Cardiac fibroblast (primary cell): ENCODE results near the gene RFC3.

ENCODE experiments used
- DNase-seq, 2 donors: peaks; one replicate each; pipeline versions ENCODE4 v3.0.0 to v3.0.0-alpha.2; 2010; ENCODE audit warnings: low read depth in 2 of 2
- H3K4me3 ChIP-seq, 2 donors: replicated peaks in 1 of 2; 1 replicate in 1 of 2; 2 replicates in 1 of 2; pipeline ENCODE4 v1.5.1; 2011; ENCODE audit warnings: low read depth in 2 of 2, low read length in 2 of 2, mild to moderate bottlenecking in 2 of 2, moderate library complexity in 1 of 2
- TF ChIP-seq, protein P1 (sequence below): IDR thresholded peaks from one replicate; pipeline ENCODE4 v1.5.1; 2011; ENCODE audit warnings: low read depth, mild to moderate bottlenecking, low read length, inconsistent platforms

RFC3 gene

DNA sequence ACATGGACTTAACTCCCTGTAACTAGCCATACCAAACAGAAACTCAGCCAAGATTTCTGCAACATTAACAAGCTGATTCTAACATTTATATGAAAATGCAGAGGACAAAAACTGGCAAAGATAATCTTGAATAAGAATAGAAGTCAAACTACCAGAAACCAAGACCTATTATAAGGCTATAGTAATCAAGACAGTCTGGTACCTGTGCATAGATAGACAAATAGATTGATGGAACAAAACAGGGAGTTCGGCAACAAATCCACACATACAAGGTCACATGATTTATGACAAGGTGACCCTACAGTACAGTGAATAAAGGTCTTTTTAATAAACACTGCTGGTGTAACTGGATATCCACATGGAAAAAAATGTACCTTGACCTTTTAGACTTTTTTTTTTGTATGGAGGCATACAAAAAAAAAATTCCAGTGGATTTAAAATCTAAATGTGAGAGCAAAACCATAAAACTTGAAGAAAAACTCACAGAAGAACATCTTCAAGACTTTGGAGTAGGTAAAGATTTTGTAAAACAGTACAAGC, 2.9 kb upstream of the RFC3 start:
- DNase-seq, result no peak
- no peak overlapping the region for H3K4me3 ChIP-seq
- TF ChIP-seq, protein P1, sequence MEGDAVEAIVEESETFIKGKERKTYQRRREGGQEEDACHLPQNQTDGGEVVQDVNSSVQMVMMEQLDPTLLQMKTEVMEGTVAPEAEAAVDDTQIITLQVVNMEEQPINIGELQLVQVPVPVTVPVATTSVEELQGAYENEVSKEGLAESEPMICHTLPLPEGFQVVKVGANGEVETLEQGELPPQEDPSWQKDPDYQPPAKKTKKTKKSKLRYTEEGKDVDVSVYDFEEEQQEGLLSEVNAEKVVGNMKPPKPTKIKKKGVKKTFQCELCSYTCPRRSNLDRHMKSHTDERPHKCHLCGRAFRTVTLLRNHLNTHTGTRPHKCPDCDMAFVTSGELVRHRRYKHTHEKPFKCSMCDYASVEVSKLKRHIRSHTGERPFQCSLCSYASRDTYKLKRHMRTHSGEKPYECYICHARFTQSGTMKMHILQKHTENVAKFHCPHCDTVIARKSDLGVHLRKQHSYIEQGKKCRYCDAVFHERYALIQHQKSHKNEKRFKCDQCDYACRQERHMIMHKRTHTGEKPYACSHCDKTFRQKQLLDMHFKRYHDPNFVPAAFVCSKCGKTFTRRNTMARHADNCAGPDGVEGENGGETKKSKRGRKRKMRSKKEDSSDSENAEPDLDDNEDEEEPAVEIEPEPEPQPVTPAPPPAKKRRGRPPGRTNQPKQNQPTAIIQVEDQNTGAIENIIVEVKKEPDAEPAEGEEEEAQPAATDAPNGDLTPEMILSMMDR, result no peak

DNA sequence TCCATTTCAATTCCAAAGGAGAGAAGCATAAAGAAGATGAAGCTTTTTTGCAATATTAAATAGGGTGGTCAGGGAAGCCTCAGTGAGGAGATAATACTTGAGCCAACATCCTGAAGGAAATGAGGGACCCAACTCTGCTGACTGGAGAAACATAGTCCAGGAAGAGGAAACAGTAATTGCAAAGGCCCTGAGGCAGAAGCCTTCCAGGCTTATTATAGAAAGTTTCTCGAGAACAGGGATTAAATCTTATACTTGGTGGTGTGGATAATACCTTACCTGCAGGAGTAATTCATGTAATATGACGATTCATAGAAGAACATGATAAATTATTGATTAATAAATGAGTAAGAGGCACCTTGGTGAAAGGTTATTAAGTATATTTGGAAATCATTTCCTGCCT, 1.0 kb upstream of the RFC3 start:
- DNase-seq, result no peak
- TF ChIP-seq, protein P1, result no peak
- H3K4me3 ChIP-seq, result no peak overlapping the region

DNA sequence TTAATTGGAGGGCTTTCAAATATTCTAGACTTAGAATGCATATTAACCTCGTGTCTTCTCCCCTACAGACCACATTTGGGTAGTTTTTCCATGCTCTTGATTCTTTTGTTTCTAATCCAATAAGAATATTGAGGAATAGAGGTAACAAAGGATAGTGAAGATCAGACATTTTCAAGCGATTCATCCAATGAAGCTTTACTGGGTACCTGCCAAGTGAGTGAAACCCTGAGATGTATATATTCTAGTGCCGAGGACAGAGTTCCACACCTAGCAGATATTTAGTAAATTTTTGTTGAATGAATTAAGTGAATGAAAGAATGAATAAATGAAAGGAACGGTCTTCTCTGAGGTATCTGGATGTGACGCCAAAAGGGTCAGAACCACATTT, 442 bp upstream of the RFC3 start:
- peak overlapping the region; percentile 78 to 90 for H3K4me3 ChIP-seq
- no peak for DNase-seq
- TF ChIP-seq, protein P1, result no peak

DNA sequence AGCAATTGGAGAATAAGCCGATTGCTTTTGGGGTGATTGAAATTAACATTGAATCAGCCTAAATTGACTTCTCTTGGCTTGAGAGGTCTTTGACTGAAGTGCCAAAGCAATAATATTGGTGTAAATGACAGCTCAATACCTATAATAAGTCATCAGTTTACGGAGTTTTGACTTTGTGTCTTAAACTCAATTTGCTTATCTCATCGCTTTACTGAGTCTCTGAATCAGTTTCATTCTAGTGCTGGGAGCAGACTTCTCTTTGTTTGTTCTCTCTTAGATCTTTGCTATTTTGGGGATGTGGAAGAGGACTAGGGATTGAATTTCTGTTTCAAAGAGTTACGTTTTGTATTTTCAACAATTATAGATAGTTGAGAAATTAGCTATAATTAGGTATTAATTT, 7.1 kb downstream of the RFC3 start:
- TF ChIP-seq, protein P1, result no peak
- DNase-seq, result no peak

DNA sequence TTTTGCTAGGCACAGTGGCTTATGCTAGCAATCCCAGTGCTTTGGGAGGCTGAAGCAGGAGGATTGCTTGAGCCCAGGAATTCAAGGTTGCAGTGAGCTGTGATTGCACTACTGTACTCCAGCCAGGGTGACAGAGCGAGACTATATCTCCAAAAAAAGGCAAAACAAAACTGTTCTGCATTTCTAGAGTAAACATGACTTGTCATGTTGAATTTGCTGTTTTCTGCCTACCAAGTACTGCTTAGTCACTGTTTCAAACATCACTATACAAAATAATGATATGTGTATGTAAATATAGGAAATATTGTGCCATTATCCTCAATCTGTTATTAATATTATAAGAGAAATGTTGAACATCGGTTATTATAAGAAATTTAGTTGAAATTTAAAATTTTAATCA, 9.2 kb downstream of the RFC3 start:
- TF ChIP-seq, protein P1, result no peak
- DNase-seq, result no peak
- H3K4me3 ChIP-seq, result no peak overlapping the region

More for the DNA sequence above, 7.1 kb downstream of the RFC3 start:
- H3K4me3 ChIP-seq, result no peak overlapping the region

DNA sequence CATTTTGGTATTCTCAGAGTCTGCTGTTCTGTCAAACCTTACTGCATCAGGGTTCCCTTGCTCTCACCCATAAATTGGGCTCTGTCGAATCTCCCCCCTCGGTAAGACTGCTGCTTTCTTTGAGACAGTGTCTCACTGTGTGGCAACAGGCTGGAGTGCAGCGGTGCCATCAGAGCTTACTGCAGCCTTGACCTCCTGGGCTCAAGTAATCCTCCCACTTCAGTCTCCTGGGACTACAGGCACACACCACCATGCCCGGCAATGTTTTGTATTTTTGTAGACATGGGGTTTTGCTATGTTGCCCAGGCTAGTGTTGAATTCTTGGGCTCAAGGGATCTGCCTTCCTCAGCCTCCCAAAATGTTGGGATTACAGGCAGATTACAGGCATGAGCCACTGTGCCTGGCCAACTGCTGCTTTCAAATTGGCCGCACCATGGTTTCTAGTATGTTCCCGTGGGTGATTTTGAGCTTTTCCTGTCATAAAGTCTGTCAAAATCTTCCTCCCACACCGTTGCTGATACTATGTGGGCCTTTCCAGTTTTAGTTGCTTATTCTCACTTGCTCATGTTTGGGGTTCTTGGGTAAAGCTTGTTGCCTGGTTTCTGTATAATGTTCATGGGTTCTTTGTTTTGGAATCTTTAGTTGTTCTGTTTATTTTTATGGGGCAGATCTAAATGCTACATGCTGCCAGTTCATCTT, 10.6 kb downstream of the RFC3 start:
- TF ChIP-seq, protein P1, result no peak
- no peak for DNase-seq
- H3K4me3 ChIP-seq, result no peak overlapping the region
